Epithelial cell of umbilical artery (primary cell): ENCODE data around the gene GPC2. TPM values are rescaled to one million over a fixed set of nuclear protein-coding genes. Genes with fewer than 3 reads are reported as not detected.

ENCODE experiments used
- total RNA-seq: library from RNA; depleted of rRNA; stranded (reverse); fragments of >200 nt; gene quantifications from 2 replicates; pipeline ENCODE4 v1.2.3, GENCODE V29; 2014

Gene GPC2, protein sequence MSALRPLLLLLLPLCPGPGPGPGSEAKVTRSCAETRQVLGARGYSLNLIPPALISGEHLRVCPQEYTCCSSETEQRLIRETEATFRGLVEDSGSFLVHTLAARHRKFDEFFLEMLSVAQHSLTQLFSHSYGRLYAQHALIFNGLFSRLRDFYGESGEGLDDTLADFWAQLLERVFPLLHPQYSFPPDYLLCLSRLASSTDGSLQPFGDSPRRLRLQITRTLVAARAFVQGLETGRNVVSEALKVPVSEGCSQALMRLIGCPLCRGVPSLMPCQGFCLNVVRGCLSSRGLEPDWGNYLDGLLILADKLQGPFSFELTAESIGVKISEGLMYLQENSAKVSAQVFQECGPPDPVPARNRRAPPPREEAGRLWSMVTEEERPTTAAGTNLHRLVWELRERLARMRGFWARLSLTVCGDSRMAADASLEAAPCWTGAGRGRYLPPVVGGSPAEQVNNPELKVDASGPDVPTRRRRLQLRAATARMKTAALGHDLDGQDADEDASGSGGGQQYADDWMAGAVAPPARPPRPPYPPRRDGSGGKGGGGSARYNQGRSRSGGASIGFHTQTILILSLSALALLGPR
- 6.8 and 7.0 TPM in 2 replicates for total RNA-seq

DNA sequence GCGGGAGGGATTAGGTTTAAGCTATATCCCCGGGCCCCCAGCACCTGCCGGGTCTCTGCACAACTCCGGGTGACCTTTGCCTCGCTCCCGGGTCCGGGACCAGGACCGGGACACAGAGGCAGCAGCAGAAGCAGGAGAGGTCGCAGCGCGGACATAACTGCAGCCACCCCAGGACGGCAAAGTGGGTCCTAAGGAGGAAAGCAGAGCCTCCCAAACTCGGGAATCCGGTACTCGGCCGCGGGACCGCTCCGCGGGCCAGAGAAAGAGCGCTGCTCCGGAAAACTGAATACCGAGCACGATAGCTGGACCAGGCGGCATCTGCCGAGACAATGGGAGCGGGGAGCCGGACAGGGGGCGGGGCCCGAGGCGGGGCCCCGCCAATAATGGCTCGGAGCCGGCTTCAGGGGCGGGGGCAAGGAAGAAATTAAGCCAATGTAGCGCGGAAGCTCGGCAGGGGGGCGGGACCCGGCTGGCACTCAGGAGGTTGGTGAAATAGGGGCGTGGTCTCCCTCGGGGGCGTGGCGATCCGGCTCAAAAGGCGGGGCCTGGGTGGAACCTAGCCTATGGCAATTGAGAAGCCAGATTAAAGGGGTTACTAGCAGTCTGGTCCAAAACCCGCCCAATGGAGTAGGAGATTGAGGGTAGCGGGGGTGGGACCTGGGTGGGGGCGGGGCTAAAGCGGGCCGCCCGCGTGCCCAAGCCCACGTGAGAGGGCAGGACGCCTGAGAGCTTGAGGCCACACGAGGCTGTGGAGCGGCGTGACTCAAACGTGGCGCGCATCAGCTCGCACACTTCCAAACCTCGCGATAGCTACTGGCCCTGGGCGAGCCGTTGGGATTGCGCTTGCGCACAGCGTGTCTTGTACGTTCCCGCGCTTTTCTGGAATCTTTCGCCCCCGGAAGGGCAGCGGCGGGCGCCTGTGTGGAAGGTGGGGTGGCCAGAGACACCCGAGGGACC, at the start of gene GPC2, which contains the start of gene STAG3:
GPC2 (minus strand) TSS at position 337 of the 957 bp plus-strand sequence; CDS start at position 155, 182 bp downstream.
STAG3 (plus strand) TSS at position 874 of the 957 bp plus-strand sequence. CDS start 2,639 bp downstream, outside the sequence.

DNA sequence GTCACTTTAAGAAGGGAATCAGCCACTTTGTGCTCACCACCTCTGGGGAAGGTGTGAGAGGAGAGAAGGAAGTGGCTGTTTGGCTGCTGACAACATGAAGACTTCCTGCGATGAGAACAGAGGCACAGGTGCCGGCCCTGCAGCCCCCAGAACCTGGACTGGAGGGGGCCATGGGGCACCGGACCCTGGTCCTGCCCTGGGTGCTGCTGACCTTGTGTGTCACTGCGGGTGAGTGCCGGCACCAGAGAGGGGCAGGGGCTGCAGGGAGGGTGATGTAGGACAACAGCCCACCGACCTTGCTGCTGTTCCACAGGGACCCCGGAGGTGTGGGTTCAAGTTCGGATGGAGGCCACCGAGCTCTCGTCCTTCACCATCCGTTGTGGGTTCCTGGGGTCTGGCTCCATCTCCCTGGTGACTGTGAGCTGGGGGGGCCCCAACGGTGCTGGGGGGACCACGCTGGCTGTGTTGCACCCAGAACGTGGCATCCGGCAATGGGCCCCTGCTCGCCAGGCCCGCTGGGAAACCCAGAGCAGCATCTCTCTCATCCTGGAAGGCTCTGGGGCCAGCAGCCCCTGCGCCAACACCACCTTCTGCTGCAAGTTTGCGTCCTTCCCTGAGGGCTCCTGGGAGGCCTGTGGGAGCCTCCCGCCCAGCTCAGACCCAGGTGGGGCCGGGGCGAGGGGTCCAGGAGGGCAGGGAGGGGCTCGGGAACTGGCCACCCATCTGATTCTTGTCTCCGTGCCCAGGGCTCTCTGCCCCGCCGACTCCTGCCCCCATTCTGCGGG, 42.8 kb upstream of the GPC2 start, which contains the start of gene PVRIG:
PVRIG (plus strand) TSS at position 149 of the 785 bp plus-strand sequence; CDS start at position 171, 22 bp downstream.

DNA sequence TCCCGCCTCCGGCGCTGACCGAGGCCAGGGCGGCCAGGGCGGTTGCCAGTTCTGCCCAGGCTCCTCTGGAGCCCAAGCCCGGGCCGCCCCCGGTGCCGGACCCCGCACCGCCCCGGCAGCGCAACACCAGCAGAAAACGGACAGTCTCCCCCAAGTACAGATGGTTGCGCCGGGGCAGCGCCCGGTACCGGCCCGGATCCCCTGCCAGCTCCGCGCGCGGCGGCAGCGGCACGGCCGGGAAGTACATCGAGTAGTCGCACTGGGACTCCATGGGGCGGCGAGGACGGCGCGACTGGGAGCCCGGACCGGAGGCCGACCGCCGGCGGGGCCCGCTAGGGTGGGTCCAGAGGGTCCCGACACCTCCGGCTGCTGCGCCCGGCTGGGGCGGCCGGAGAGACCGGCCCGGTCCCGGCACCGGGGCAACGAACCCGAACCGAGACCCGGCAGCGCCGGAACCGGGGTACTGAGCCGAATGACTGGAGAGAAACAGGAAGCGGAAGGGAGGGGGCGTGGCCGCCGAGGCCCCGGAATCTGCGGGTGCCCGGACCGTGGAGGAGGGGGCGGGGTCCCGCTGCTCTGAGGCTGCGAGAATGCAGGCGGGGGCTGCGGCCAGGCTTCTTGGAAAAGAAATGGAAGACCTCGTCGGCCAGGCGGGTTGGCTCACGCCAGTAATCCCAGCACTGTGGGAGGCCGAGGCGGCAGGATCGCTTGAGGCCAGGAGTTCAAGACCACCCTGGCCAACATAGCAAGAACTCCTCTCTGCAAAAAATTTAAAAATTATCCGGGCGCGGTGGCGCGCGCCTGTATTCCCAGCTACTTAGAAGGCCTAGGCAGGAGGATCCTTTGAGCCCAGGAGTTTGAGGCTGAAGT, 18.7 kb downstream of the GPC2 start, which contains the start of gene TRAPPC14:
TRAPPC14 (minus strand) TSS at position 495 of the 870 bp plus-strand sequence; CDS start at position 271, 224 bp downstream.

DNA sequence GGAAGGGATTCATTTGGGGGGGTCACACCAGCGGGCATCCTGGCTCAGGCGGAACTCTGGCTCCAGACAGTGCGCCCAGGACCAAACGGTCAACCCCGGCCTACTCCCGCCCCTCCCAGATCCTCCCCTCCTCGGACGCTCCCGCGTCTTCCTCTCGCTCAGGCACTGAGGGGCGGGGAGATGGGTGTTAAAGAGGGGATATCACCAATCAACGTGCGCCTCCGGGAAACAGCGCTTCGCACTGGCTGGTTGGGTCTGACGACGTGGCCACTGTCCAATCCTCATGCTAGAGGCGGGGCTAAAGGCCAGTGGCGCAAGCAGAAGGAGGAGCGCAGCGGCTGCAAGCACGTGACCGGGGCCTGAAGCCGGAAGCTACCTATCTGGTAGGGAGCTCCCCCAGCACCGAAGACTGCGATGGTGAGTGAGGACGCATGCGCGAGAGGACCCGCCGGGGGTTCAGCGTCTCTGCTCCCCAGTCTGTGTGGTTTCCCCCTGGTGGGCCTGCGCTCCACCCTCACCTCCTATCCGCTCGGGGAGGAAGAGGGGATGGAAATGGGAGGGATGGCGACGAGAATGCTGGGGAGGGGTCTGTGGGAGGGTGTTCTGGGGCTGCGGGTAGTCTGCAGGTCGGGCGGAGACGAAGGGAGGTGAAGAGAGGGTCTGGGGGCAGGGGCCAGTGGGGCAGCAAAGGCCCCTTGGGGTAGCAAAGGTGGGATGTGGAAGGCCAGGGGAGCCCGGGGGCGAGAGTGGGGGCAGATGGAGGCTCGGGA, 28.4 kb downstream of the GPC2 start, which contains the start of gene LAMTOR4:
LAMTOR4 (plus strand) TSS at position 360 of the 770 bp plus-strand sequence; CDS start at position 415, 55 bp downstream.

DNA sequence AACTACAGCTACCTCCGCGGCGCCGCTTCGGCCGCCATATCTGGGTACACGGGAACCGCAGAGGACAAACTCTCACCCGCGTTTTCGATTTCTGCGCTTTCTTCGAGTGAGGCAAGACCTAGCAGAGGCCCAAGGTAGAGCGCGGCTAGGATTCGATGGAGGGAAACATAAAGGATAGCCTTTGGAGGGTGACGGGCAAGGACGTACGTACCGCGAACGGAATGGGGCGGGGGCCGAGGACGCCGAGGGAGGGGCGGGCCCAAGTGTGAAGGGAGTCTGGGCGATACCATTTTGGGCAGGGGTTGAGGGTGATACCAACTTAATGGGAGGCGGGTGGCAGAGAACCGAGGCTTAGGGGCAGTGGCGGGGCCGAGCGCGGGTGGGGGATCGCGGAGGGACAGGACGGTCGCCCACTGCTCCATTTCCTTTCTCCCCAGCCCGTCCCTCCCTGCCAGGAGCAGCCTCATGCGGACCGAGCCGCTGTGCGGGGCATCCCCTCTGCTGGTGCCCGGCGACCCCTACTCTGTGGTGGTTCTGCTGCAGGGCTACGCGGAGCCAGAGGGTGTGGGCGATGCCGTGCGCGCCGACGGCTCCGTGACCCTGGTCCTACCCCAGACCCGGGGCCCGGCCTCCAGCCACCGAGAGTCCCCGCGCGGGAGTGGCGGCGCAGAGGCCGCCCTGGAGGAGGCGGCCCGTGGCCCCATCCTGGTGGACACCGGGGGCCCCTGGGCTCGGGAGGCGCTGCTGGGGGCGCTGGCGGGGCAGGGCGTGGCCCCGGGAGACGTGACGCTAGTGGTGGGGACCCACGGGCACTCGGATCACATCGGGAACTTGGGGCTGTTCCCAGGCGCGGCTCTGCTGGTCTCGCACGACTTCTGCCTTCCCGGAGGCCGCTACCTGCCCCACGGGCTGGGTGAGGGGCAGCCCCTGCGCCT, 50.0 kb downstream of the GPC2 start, which contains the start of gene MBLAC1:
MBLAC1 (plus strand) TSS at position 37 of the 935 bp plus-strand sequence; CDS start at position 466, 429 bp downstream.

Other genes starting within 250 kb of the GPC2 start
- 0.30 TPM in 1 of 2 replicates, not detected in the other for gene GJC3, start 247.8 kb downstream of the GPC2 start, total RNA-seq
- gene AZGP1, start 201.3 kb downstream of the GPC2 start, total RNA-seq, result not detected in 2 replicates
- 27.5 and 32.8 TPM in 2 replicates for gene ZKSCAN1, start 161.8 kb downstream of the GPC2 start, total RNA-seq
- 7.1 and 8.4 TPM in 2 replicates for gene ZSCAN21, start 127.6 kb downstream of the GPC2 start, total RNA-seq
- gene ZNF3, start 95.7 kb downstream of the GPC2 start, total RNA-seq, result 26.3 and 26.6 TPM in 2 replicates
- 109 and 112 TPM in 2 replicates for gene COPS6, start 88.4 kb downstream of the GPC2 start, total RNA-seq
- 104 and 124 TPM in 2 replicates for gene MCM7, start 76.0 kb downstream of the GPC2 start, total RNA-seq
- 25.3 and 38.8 TPM in 2 replicates for gene AP4M1, start 75.7 kb downstream of the GPC2 start, total RNA-seq
- 31.2 and 32.5 TPM in 2 replicates for gene TAF6, start 58.0 kb downstream of the GPC2 start, total RNA-seq
- 30.5 and 50.3 TPM in 2 replicates for gene CNPY4, start 57.7 kb downstream of the GPC2 start, total RNA-seq
- gene MBLAC1, start 50.4 kb downstream of the GPC2 start, total RNA-seq, result 2.7 and 2.9 TPM in 2 replicates
- gene LAMTOR4, start 28.5 kb downstream of the GPC2 start, total RNA-seq, result 134 and 148 TPM in 2 replicates
- 5.5 and 6.2 TPM in 2 replicates for gene TRAPPC14, start 18.7 kb downstream of the GPC2 start, total RNA-seq
- gene GAL3ST4, start 8.8 kb downstream of the GPC2 start, total RNA-seq, result 0.61 and 0.65 TPM in 2 replicates
- gene STAG3, start 537 bp upstream of the GPC2 start, total RNA-seq, result 0.65 and 1.1 TPM in 2 replicates
- not detected in 2 replicates for gene PVRIG, start 42.6 kb upstream of the GPC2 start, total RNA-seq
- gene SPDYE3, start 130.3 kb upstream of the GPC2 start, total RNA-seq, result not detected in 2 replicates
- 3.9 and 6.4 TPM in 2 replicates for gene PILRB, start 180.7 kb upstream of the GPC2 start, total RNA-seq
- not detected in 2 replicates for gene PILRA, start 196.1 kb upstream of the GPC2 start, total RNA-seq